Mesodermal cell (in vitro differentiated cells): ENCODE results near the gene WNT5B.

Experiments used
- H3K27ac ChIP-seq: 2 replicates; pipeline ENCODE4 v1.7.0; 2013; ENCODE audit warnings: mild to moderate bottlenecking, low read depth, low read length, moderate library complexity; ENCODE audit not compliant: severe bottlenecking
- H3K36me3 ChIP-seq: 2 replicates; pipeline ENCODE4 v1.7.1; 2013; ENCODE audit warnings: mild to moderate bottlenecking, low read length, moderate library complexity; ENCODE audit not compliant: control insufficient read depth, insufficient read depth
- H3K4me1 ChIP-seq: one replicate; pipeline ENCODE4 v1.7.1; 2013; ENCODE audit warnings: mild to moderate bottlenecking, low read length; ENCODE audit not compliant: insufficient read depth, control insufficient read depth, poor library complexity, severe bottlenecking
- H3K4me3 ChIP-seq: 2 replicates; pipeline ENCODE4 v1.7.0; 2013; ENCODE audit warnings: low read length, control low read depth, mild to moderate bottlenecking; ENCODE audit not compliant: insufficient read depth, poor library complexity, severe bottlenecking; ENCODE audit errors: extremely low read depth
- H3K9me3 ChIP-seq: 2 replicates; pipeline ENCODE4 v1.7.1; 2013; ENCODE audit warnings: mild to moderate bottlenecking, low read length, moderate library complexity; ENCODE audit not compliant: control insufficient read depth
- WGBS, 2 experiments: methylation state at CpG; one replicate each; pipeline ENCODE4 v1.1.5; 2013; ENCODE audit warnings: missing lambda C conversion rate in 2 of 2; ENCODE audit not compliant: insufficient coverage in 2 of 2; 5-methylcytosine and 5-hydroxymethylcytosine counted together

The WNT5B gene

DNA sequence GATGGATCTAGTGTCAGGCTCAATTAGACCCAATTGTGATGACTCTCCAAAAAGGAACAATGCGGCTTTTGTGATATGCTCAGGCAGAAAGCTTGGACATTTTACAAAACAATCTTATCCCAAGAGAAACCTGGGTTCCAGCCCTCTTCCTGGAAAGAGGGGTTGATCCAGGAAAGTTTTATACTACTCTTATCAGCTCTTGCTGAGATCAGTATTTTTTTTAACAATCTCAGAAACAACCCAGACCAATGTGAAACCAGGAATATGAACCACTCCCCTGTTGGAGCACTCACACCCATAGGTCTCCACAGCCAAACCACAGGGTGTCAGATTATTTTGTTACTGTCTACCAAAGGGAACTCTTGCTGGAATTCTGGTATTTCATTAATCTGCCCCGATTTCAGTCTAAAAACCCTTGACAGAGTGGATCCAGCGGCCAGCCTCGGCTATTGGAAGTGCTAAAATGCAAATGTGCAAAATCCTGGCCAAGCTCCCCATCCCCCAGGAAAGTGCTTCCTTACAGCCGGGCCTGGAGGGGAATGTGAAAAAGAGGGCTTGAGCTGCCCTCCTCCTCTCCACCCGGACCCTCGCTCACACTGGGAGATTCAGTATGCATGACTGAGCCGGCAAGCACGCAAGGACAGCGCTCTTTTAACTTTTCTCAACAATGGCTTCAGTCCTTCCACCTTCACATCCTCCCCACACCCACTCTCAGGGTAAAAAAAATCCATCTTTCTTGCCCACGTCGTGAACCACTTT, 38.6 kb upstream of the WNT5B start:
- peak overlapping the region; percentile 86 for H3K27ac ChIP-seq

DNA sequence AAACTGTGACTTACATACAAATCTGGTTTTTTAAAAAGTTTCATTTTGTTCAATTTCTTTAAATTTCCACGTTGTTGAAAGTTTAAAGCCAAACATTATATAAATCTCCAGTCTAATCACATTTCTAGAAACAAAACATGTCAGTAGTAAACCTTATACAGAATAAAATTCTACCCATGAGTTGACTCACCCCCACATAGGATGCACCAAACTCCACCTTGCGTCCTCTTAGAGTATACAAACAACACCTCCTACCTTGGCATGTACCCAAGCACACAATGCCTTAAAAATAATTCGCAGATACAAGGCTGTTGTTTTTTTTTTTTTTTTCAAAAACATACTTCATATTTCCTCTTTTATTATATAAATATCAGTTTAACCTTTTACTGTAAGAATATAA, 38.0 kb upstream of the WNT5B start:
- WGBS, 2 experiments = 0 to 18% methylated on average over 1 to 2 of the region's 3 CpGs
- Histone ChIP-seq H3K4me3 (peak overlapping the region; percentile 57), H3K36me3 (peaks cover 9% of the 10 kb centered on the region), H3K27ac (peak overlapping the region; percentile 86), H3K9me3 (no peaks in the 10 kb centered on the region), H3K4me1 (peaks cover 42% of the 10 kb centered on the region)

More for the DNA sequence above, 38.6 kb upstream of the WNT5B start:
- H3K36me3 ChIP-seq = peaks cover 9% of the 10 kb centered on the region
- H3K4me3 ChIP-seq = peak overlapping the region; percentile 57
- H3K4me1 ChIP-seq = peaks cover 39% of the 10 kb centered on the region
- no peaks in the 10 kb centered on the region for H3K9me3 ChIP-seq
- WGBS, 2 experiments = 2 to 3% methylated on average over 11 to 12 of the region's 12 CpGs

DNA sequence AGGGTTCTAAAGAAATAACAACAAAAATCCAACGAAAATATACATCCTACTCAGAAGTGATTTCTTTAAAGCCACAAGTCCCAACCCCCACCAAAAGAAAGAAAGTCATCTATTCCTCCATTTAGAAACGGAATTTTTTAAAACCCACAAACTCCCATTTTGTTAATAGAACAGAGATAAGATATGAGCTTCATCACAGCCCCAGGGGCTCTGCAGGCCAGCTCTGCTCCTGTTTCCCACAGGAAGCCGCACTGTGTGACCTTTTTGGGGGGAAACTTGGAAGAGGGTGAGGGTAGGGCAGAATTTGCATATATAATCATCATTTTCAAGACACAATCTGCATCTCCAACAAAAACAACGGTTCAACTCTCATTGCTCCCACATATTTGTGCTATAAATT, 37.5 kb upstream of the WNT5B start:
- H3K27ac ChIP-seq = peak overlapping the region; percentile 65
- H3K4me3 ChIP-seq = peak overlapping the region; percentile 57
- H3K4me1 ChIP-seq = peaks cover 41% of the 10 kb centered on the region
- H3K36me3 ChIP-seq = peaks cover 9% of the 10 kb centered on the region
- H3K9me3 ChIP-seq = no peaks in the 10 kb centered on the region
- WGBS, 2 experiments = no CpG with 5 or more reads among the region's 4 CpGs

DNA sequence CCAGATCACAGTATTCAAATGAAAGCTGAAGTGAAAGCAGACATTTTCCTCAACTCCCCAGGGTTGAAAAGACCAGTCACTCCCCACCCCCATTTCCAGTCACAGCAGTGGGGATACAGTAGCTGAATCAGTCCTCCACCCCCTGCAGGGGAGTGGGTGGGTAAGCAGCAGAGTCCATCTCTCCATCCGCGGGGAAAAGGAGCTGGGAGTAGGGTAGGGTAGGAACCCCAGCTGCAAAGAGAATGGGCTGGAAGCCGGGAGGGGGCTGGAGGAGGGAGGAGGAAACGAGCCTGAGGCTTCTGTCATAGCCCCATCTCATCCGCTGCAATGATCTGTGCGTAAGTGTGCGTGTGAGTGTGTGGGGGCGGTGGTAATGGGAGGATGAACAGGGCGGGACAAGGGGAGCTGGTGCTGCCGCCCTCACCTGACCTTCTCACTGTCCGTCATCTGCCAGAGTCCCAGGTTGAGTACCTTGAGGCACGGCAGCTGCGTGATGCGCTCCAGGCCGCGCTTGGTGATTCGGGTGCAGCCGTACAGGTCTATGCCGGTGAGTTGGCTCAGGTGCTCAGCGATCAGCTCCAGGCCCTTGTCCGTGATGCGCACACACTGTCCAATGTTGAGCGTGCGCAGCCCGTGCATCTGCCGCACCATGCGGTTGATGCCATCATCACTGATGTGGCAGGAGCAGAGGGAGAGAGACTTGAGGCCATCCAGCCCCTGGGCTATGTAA, 36.4 kb upstream of the WNT5B start:
- no peaks in the 10 kb centered on the region for H3K9me3 ChIP-seq
- H3K36me3 ChIP-seq = peaks cover 9% of the 10 kb centered on the region
- H3K4me3 ChIP-seq = peak overlapping the region; percentile 57
- H3K27ac ChIP-seq = peak overlapping the region; percentile 10
- H3K4me1 ChIP-seq = peaks cover 38% of the 10 kb centered on the region
- WGBS, 2 experiments = 9 to 10% methylated on average over 24 to 26 of the region's 27 CpGs

DNA sequence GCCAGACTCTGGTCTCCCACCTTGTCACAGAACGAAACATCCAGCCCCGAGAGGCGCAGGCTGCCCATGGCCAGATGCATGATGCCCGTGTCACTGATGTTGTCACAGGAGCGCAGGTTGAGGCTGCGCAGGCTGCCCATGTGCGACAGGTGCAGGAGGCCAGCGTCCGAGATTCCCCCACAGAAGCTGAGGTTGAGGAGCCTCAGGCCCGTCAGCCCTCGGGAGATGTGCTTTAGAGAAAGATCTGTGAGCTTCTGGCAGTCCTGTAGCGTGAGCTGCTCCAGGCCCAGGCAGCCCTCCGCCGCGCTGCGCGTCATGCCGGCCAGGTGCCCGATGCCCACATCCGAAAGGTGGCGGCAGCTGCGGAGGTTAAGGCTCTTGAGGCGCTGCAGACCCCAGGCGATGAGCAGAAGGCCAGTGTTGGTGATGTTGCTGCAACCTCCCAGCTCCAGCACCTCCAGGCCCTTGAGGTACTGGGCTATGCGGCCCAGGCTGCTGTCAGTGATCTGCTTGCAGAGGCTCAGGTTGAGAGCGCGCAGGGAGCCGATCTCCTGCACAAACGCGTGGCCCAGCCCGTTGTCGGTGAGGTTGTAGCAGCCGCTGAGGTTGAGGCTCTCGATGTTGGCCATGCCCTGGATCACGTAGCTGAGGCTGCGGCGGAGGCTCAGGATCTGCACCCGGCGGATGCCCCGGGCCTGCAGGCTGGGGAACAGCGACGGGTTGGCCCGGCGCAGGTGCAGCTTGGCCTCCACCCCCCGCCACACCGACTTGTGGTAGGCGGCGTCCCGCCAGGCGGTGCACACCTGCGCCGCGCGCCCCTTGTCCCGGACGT, 35.6 kb upstream of the WNT5B start:
- WGBS, 2 experiments = 3 to 4% methylated on average over 54 to 56 of the region's 56 CpGs

DNA sequence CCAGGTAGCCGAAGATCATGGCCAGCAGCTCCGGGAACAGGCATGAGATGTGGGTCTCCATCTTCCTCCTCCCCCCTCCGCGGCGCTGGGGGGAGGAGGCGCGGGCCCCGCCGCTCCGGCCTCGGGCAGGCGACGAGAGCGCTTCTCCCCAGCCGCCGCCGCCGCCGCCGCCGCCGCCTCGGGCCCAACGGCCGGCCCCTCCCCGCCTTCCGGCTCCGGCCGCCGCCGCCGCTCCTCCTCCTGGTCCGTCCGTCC, 35.1 kb upstream of the WNT5B start:
- WGBS, 2 experiments = 0% methylated on average over 16 to 27 of the region's 34 CpGs
- Histone ChIP-seq H3K27ac (peak overlapping the region; percentile 36), H3K4me3 (peak overlapping the region; percentile 57), H3K36me3 (peaks cover 9% of the 10 kb centered on the region), H3K9me3 (no peaks in the 10 kb centered on the region), H3K4me1 (peaks cover 29% of the 10 kb centered on the region)

More for the DNA sequence above, 35.6 kb upstream of the WNT5B start:
- Histone ChIP-seq H3K36me3 (peaks cover 9% of the 10 kb centered on the region), H3K9me3 (no peaks in the 10 kb centered on the region), H3K27ac (peak overlapping the region; percentile 36), H3K4me3 (peak overlapping the region; percentile 57), H3K4me1 (peaks cover 30% of the 10 kb centered on the region)

DNA sequence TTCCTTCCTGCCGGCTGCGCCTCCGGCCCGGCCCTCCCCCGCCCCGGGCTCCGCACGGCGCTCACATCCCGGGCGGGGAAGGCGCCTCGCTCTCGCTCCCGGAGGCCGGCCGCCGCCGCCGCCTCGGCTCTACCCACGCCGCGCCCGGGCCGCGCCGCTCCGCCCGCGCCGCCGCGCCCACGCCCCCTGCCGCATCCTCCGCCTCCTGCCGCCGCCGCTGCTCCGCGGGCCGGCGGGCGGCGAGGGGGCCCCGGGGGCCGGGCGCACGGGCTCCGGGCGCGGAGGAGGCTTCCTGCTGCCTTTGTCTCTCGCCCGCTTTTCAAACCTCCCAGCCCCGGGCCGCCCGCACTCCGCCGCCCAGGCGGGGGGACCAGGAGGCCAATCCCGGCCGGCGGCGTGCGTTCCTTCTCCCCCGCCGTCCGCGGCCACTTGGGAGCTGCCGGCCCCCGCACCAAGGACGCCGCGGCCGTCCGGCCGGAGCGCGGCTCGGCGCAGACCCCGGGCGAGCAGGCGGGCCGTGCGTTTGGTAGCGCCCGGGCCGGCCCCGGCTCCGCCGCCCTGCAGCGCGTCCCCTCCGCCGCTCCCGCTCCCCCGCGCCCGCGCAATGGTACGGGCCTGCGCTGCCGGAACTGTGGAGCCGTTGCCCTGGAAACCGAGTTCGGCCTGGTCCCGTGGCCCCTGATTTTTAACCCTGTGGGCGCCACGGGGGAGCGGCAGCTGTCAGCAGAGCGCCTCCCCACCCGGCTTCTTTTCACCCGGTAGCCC, 34.6 kb upstream of the WNT5B start, which contains the start of gene FBXL14:
FBXL14 (minus strand) TSS at position 321 of the 765 bp plus-strand sequence. CDS start 515 bp downstream, outside the sequence.
- 0% methylated on average over 80 to 102 of the region's 115 CpGs for WGBS, 2 experiments
- Histone ChIP-seq H3K36me3 (peaks cover 9% of the 10 kb centered on the region), H3K4me1 (peaks cover 28% of the 10 kb centered on the region), H3K9me3 (no peaks in the 10 kb centered on the region), H3K27ac (peak within 1 kb of the TSS; percentile 85), H3K4me3 (peak within 1 kb of the TSS; percentile 57)

DNA sequence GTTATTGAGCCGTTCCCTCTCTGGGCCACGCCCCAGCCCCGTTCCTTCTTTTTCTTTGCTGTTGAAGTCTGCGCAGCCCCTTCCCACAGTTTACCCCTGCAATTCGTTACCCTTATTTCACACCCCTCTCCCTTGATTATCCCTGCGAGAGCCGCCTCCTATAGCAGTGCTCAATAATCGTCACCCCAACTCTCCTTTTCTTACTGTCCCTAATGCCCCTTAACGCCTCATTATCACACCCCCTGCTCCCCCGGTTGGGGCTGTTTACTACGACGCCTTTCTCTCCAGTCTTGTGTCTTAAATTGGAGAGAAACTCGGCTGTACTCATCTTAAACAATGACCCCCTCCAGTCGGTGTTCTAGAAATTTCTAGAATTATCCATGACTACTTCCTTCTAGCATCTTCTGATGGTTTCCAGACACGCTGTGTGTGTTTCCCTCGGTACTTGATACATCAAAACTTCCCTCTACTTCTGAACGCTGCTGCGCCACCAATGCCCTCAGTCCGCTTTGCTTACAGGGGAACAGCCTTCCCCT, 33.9 kb upstream of the WNT5B start:
- Histone ChIP-seq H3K4me1 (peaks cover 21% of the 10 kb centered on the region), H3K4me3 (peak overlapping the region; percentile 57), H3K36me3 (peaks cover 9% of the 10 kb centered on the region), H3K27ac (peak overlapping the region; percentile 85), H3K9me3 (no peaks in the 10 kb centered on the region)
- WGBS, 2 experiments = 20 to 21% methylated on average over 15 to 18 of the region's 19 CpGs

DNA sequence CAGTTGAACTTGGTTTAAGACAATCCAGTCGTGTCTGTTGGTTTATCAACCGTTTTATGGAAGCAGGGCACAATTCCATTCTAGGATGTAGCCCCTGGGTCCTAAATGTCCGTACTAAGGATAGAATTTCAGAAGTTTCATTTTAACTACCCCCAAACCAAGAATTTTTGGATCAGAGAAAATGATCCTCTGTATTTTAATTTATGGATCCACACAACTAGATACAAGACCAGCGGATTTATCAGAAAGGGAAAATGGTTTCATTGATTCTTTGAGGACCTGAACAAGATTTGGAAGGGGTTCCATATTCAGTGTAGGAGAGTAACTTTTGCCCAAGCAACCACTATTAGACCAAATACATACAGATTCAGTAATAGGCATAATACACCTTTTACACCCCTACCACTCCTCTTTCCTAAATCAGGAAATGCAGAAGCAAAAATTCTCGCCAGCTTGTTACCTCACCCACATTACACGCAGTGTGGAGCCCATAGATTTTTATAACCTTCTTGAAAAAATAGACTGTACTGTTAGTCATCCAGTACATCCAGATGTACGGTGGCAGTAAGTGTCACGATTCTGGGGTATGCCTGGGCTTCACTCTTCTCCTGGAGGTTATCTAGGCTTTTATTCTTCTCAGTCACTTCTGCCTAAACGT, 33.2 kb upstream of the WNT5B start:
- Histone ChIP-seq H3K4me3 (no peak overlapping the region), H3K9me3 (no peaks in the 10 kb centered on the region), H3K27ac (no peak overlapping the region), H3K36me3 (peaks cover 9% of the 10 kb centered on the region), H3K4me1 (peaks cover 16% of the 10 kb centered on the region)
- WGBS, 2 experiments = 89 to 97% methylated on average over 3 to 4 of the region's 9 CpGs
